Activated CD4-positive, alpha-beta T cell treated with anti-CD3 and anti-CD28 coated beads for 36 hours (primary cell): ENCODE data around the gene ADAMTS6. TPM values are rescaled to one million over a fixed set of nuclear protein-coding genes. Genes with fewer than 3 reads are reported as not detected.
A peak's percentile ranks its signal among the peaks of the same experiment; 100 is the strongest.

ENCODE experiments used
- ATAC-seq: fragments of 200-7000 bp; cut with Tn5 transposase; one replicate; pipeline ENCODE4 v1.10.0; 2021; ENCODE audit warnings: mild to moderate bottlenecking, moderate library complexity
- CTCF ChIA-PET: fragments of 350-600 bp; sonication (Branson Sonifier 250); formaldehyde crosslinking; loops from one replicate; lab custom pipeline; 2021; ENCODE audit warnings: antibody characterized with exemption; lab: Charles Lee
- POLR2A ChIA-PET: fragments of 350-600 bp; sonication (Branson Sonifier 250); formaldehyde crosslinking; loops from one replicate; lab custom pipeline; 2021; ENCODE audit warnings: antibody characterized with exemption, inconsistent platforms; lab: Charles Lee
- DNase-seq: peaks from one replicate; pipeline ENCODE4 v3.0.0-alpha.2; 2020
- H3K27ac Mint-ChIP-seq: one replicate; pipeline ENCODE4 v1.8.0; 2021; ENCODE audit warnings: mixed read lengths
- H3K27me3 Mint-ChIP-seq: one replicate; pipeline ENCODE4 v1.8.0; 2021; ENCODE audit warnings: mixed read lengths
- H3K36me3 Mint-ChIP-seq: one replicate; pipeline ENCODE4 v1.8.0; 2021; ENCODE audit warnings: low read depth, mixed read lengths
- H3K4me1 Mint-ChIP-seq: one replicate; pipeline ENCODE4 v1.8.0; 2021; ENCODE audit warnings: mixed read lengths
- H3K4me3 Mint-ChIP-seq: one replicate; pipeline ENCODE4 v1.8.0; 2021; ENCODE audit warnings: mild to moderate bottlenecking, moderate library complexity, mixed read lengths
- H3K9me3 Mint-ChIP-seq: one replicate; pipeline ENCODE4 v1.8.0; 2021; ENCODE audit warnings: low read depth, mixed read lengths
- intact Hi-C, 2 experiments: fragments of 100-400 bp; cut with DNase I in 1 of 2; cut with micrococcal nuclease in 1 of 2; formaldehyde crosslinking; loops; one replicate each; pipeline versions ENCODE4 v1.14.2 to v1.15.1; 2022 to 2024; cut with DNase I, micrococcal nuclease
- total RNA-seq, 2 experiments: library from RNA; stranded (reverse); gene quantifications; one replicate each; pipeline ENCODE4 v1.2.3, GENCODE V29; 2021

ADAMTS6 gene
- total RNA-seq, 2 experiments from 2014 or later: 0.96 to 1.3 TPM

- H3K27me3 Mint-ChIP-seq: no peaks in the 10 kb centered on the region
- DNase-seq (no peak), ATAC-seq (no peak)
- H3K9me3 Mint-ChIP-seq: no peaks in the 10 kb centered on the region
- intact Hi-C loops: no loop called here
- CTCF ChIA-PET: interaction anchor here (1.1 kb wide), 1 partner anchor 8 kb away, joined by 4 read pairs; no protein-coding TSS in a partner anchor
- no peak overlapping the region for H3K4me3 Mint-ChIP-seq
- POLR2A ChIA-PET: no interaction called here
- H3K36me3 Mint-ChIP-seq: peaks cover 2% of the 10 kb centered on the region
- no peak overlapping the region for H3K27ac Mint-ChIP-seq
- H3K4me1 Mint-ChIP-seq: peaks cover 1% of the 10 kb centered on the region
Observed at GRCh38 chr5:65117525-65117924, 364.2 kb downstream of the ADAMTS6 start.

- ChIA-PET POLR2A (no interaction called here), CTCF (interaction anchor here (0.6 to 0.7 kb wide), 2 partner anchors 13 to 15 kb away, joined by 3 read pairs; no protein-coding TSS in a partner anchor)
- intact Hi-C loops: no loop called here
- DNase-seq (no peak), ATAC-seq (no peak)
- Mint-ChIP-seq H3K9me3 (no peaks in the 10 kb centered on the region), H3K27me3 (peaks cover 5% of the 10 kb centered on the region), H3K4me1 (no peaks in the 10 kb centered on the region), H3K27ac (no peak overlapping the region), H3K36me3 (peaks cover 2% of the 10 kb centered on the region), H3K4me3 (no peak overlapping the region)
Observed at GRCh38 chr5:65113771-65114170, 367.9 kb downstream of the ADAMTS6 start.

GRCh38 chr5:65111961-65112658 is 369.6 kb downstream of the ADAMTS6 start:
- no peaks in the 10 kb centered on the region for H3K36me3 Mint-ChIP-seq

GRCh38 chr5:65108786-65109743 is 372.7 kb downstream of the ADAMTS6 start:
- Mint-ChIP-seq H3K9me3 (no peaks in the 10 kb centered on the region), H3K27me3 (peaks cover 11% of the 10 kb centered on the region), H3K36me3 (no peaks in the 10 kb centered on the region), H3K27ac (no peak overlapping the region), H3K4me1 (peaks cover 15% of the 10 kb centered on the region), H3K4me3 (no peak overlapping the region)
- CTCF ChIA-PET: no interaction called here
- ATAC-seq (no peak), DNase-seq (no peak)
- POLR2A ChIA-PET: no interaction called here
- intact Hi-C loops: loop anchor here in 1 of 2 experiments (10.0 kb wide), 1 partner anchor 516 kb away; the partner anchor contains the start of genes SHLD3, TRAPPC13 and TRIM23

More at GRCh38 chr5:65111961-65112658, 369.6 kb downstream of the ADAMTS6 start:
- H3K4me1 Mint-ChIP-seq: no peaks in the 10 kb centered on the region
- H3K27me3 Mint-ChIP-seq: peaks cover 9% of the 10 kb centered on the region
- no peak overlapping the region for H3K4me3 Mint-ChIP-seq
- CTCF ChIA-PET: no interaction called here
- no peak overlapping the region for H3K27ac Mint-ChIP-seq
- DNase-seq (no peak), ATAC-seq (no peak)
- H3K9me3 Mint-ChIP-seq: no peaks in the 10 kb centered on the region
- intact Hi-C loops: no loop called here
- POLR2A ChIA-PET: no interaction called here

- H3K4me1 Mint-ChIP-seq: peaks cover 30% of the 10 kb centered on the region
- ATAC-seq (no peak), DNase-seq (no peak)
- no peak overlapping the region for H3K4me3 Mint-ChIP-seq
- peaks cover 11% of the 10 kb centered on the region for H3K27me3 Mint-ChIP-seq
- no peaks in the 10 kb centered on the region for H3K36me3 Mint-ChIP-seq
- ChIA-PET POLR2A (no interaction called here), CTCF (interaction anchor here (1.0 to 1.2 kb wide), 2 partner anchors 378 kb away, joined by 3 read pairs; no protein-coding TSS in a partner anchor)
- H3K27ac Mint-ChIP-seq: no peak overlapping the region
- intact Hi-C loops: loop anchor here in 1 of 2 experiments (10.0 kb wide), 1 partner anchor 520 kb away; the partner anchor contains the start of genes SHLD3, TRAPPC13 and TRIM23
- H3K9me3 Mint-ChIP-seq: no peaks in the 10 kb centered on the region
Observed at GRCh38 chr5:65105301-65105700, 376.4 kb downstream of the ADAMTS6 start.

- ChIA-PET POLR2A (no interaction called here), CTCF (interaction anchor here (0.9 to 1.0 kb wide), 2 partner anchors 379 to 382 kb away, joined by 3 read pairs; no protein-coding TSS in a partner anchor)
- H3K9me3 Mint-ChIP-seq: no peaks in the 10 kb centered on the region
- peaks cover 9% of the 10 kb centered on the region for H3K27me3 Mint-ChIP-seq
- ATAC-seq (no peak), DNase-seq (no peak)
- intact Hi-C loops: loop anchor here (5.0 to 10.0 kb wide), 2 partner anchors 67 to 520 kb away; partner anchors contain the start of genes SHLD3 (in 1 of the 2), TRAPPC13 (in 1 of the 2) and TRIM23 (in 1 of the 2)
- H3K36me3 Mint-ChIP-seq: no peaks in the 10 kb centered on the region
- H3K27ac Mint-ChIP-seq: no peak overlapping the region
- H3K4me3 Mint-ChIP-seq: no peak overlapping the region
- peaks cover 30% of the 10 kb centered on the region for H3K4me1 Mint-ChIP-seq
Observed at GRCh38 chr5:65104831-65105230, 376.9 kb downstream of the ADAMTS6 start.

GRCh38 chr5:65103756-65104440 is 377.8 kb downstream of the ADAMTS6 start:
- CTCF ChIA-PET: interaction anchor here (0.9 to 2.4 kb wide), 3 partner anchors 379 to 383 kb away, joined by 3 to 7 read pairs (median 3); no protein-coding TSS in a partner anchor
- no peak for ATAC-seq
- H3K9me3 Mint-ChIP-seq: no peaks in the 10 kb centered on the region
- DNase-seq: no peak
- peaks cover 9% of the 10 kb centered on the region for H3K27me3 Mint-ChIP-seq
- intact Hi-C loops: loop anchor here (1.0 to 10.0 kb wide), 6 partner anchors 67 to 521 kb away; partner anchors contain the start of genes CENPK (in 1 of the 2), PPWD1 (in 1 of the 2), SHLD3 (in 1 of the 2) and TRAPPC13 (in 1 of the 2)
- peak overlapping the region; percentile 24 for H3K27ac Mint-ChIP-seq
- POLR2A ChIA-PET: no interaction called here
- peak overlapping the region; percentile 46 for H3K4me3 Mint-ChIP-seq
- H3K36me3 Mint-ChIP-seq: no peaks in the 10 kb centered on the region
- peaks cover 30% of the 10 kb centered on the region for H3K4me1 Mint-ChIP-seq

- Mint-ChIP-seq H3K27me3 (peaks cover 9% of the 10 kb centered on the region), H3K9me3 (no peaks in the 10 kb centered on the region), H3K27ac (peak overlapping the region; percentile 24), H3K4me3 (peak overlapping the region; percentile 66), H3K36me3 (no peaks in the 10 kb centered on the region), H3K4me1 (peaks cover 30% of the 10 kb centered on the region)
- POLR2A ChIA-PET: no interaction called here
- ATAC-seq: peak; percentile 84
- intact Hi-C loops: loop anchor here (1.0 to 10.0 kb wide), 6 partner anchors 66 to 522 kb away; partner anchors contain the start of genes CENPK (in 1 of the 2), PPWD1 (in 1 of the 2), SHLD3 (in 1 of the 2) and TRAPPC13 (in 1 of the 2)
- CTCF ChIA-PET: interaction anchor here (2.4 kb wide), 1 partner anchor 380 kb away, joined by 7 read pairs; no protein-coding TSS in a partner anchor
- DNase-seq: peak; percentile 52
Observed at GRCh38 chr5:65102976-65103711, 378.6 kb downstream of the ADAMTS6 start.

- peak overlapping the region; percentile 72 for H3K27ac Mint-ChIP-seq
- ATAC-seq: no peak
- peaks cover 30% of the 10 kb centered on the region for H3K4me1 Mint-ChIP-seq
- intact Hi-C loops: loop anchor here (2.0 to 10.0 kb wide), 3 partner anchors 66 to 522 kb away; partner anchors contain the start of genes SHLD3 (in 1 of the 2), TRAPPC13 (in 1 of the 2) and TRIM23 (in 1 of the 2)
- ChIA-PET CTCF (interaction anchor here (0.8 to 2.4 kb wide), 2 partner anchors 381 to 382 kb away, joined by 3 to 7 read pairs; no protein-coding TSS in a partner anchor), POLR2A (no interaction called here)
- DNase-seq: no peak
- H3K36me3 Mint-ChIP-seq: no peaks in the 10 kb centered on the region
- peaks cover 7% of the 10 kb centered on the region for H3K27me3 Mint-ChIP-seq
- H3K9me3 Mint-ChIP-seq: no peaks in the 10 kb centered on the region
- peak overlapping the region; percentile 66 for H3K4me3 Mint-ChIP-seq
Observed at GRCh38 chr5:65102371-65102975, 379.2 kb downstream of the ADAMTS6 start.
